Kidney tubule cell (primary cell): ENCODE results near the gene MSTN.
"Not testable (repeated sequence)": the region's sequence is repeated elsewhere in the genome, so short reads cannot be mapped to it uniquely, and the experiment has no call there.

ENCODE experiments used
- DNase-seq: peaks from one replicate; pipeline ENCODE4 v3.0.0-alpha.2; 2018; ENCODE audit warnings: low spot score

The MSTN gene

GRCh38 chr2:190063624-190064023 is 1.1 kb upstream of the MSTN start:
- no peak for DNase-seq

DNA sequence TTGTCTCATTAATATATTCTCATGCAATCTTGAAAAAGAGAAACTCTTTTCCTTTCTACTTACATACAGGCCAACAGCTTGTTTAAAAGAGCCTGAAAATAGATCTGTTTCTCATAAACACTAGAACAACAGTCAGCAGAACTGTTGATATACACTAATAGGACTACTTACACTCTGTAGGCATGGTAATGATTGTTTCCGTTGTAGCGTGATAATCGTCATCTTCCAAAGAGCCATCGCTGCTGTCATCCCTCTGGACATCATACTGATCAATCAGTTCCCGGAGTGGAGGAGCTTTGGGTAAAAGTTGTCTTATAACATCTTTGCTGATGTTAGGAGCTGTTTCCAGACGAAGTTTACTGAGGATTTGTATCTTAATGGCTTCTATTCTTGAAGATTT is 476 bp downstream of the MSTN start:
- no peak for DNase-seq

GRCh38 chr2:190060626-190061025 is 1.9 kb downstream of the MSTN start:
- no peak for DNase-seq

- no peak for DNase-seq
Observed at GRCh38 chr2:190060019-190060418, 2.5 kb downstream of the MSTN start.

DNA sequence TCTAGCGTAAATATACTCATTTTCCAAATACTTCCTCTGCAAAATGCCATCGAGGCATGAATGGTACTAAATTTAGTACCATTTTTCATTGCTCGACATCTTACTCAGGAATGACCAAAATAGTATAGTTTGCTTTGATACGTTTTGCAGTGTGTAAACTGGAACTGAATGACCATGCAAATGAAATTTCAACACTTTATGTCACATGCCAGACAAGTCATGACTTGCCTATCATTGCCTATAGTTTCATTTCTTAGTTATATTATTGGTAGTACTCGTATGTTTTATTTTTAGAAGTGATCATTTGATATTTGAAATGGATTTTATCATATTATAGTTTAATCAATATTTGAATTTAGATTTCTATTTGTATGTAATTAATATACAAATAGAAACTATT is 9.1 kb downstream of the MSTN start:
- no peak for DNase-seq

DNA sequence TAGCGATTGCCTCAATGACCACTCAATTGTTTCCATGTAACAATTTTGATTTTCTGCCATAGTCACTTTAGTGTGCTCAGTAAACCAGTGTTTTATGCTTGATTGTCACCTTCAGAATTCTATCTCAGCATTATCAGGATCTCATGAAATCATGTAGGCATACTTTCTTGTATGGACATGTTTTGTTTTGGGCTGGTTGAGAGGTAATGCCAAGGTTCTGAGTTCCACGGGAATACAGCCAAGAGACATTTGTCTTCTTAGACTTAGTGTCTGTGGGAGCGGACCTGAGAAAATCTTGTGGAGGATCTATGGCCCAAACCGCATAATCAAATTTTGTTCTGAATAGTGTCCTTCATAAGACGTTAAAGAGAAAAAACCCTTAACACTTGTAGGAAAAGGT is 10.2 kb downstream of the MSTN start:
- no peak for DNase-seq

GRCh38 chr2:190051223-190051622 is 11.3 kb downstream of the MSTN start:
- DNase-seq, result no peak

GRCh38 chr2:190050001-190050400 is 12.5 kb downstream of the MSTN start:
- DNase-seq, result no peak

DNA sequence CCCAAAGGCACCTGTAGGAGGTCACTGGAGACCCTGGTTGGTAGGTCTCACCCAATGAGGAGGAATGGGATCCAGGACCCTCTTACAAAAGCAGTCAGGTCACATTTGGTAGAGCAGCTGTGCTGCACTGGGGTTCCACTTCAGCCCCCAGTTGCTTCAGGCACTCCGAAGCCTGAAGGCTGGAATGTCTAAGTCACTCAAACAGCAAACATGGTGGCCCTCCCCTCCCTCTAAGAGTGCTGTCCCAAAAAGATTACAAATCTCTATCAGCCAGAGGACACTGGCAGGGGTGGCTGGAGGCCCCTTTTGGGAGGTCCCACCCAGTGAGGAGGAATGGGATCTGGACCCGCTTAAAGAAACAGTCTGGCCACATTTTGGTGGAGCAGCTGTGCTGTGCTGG is 17.7 kb downstream of the MSTN start:
- no peak for DNase-seq

DNA sequence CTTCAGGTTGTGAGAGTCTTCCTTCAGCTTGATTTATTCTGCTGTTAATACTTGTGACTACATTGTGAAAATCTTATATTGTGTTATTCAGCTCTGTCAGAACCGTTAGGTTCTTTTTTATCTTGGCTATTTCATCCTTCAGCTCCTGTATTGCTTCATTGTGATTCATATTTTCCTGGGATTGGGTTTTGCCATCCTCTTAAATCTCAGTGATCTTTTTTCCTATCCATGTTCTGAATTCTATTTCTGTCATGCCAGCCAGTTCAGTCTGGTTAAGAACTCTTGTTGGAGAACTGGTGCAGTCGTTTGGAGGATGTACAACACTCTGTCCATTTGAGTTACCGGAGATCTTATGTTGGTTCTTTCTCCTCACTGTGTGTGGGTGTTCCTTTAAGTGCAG is 19.1 kb downstream of the MSTN start:
- DNase-seq, result no peak

DNA sequence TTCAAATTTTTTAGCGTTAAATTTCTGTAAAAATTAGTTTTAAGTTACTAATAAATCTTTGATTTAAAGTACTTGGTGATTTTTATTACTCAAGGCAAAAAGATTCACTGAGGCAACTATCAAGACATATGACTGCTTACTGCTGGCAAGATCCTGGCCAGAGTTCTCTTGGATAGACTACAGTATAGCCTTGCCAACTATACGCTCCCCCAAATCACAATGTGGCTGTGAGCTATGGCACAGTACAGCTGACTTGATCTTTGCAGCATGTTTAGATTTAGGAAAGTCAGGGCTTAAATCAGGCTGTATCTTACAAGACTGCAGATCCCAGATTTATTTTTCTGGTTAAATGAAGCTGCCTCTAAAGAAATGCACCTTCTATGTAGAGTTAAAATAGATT is 26.5 kb downstream of the MSTN start:
- DNase-seq, result no peak

GRCh38 chr2:190034417-190034816 is 28.1 kb downstream of the MSTN start:
- not testable (repeated sequence) for DNase-seq

GRCh38 chr2:190031969-190032618 is 30.4 kb downstream of the MSTN start:
- DNase-seq, result no peak

DNA sequence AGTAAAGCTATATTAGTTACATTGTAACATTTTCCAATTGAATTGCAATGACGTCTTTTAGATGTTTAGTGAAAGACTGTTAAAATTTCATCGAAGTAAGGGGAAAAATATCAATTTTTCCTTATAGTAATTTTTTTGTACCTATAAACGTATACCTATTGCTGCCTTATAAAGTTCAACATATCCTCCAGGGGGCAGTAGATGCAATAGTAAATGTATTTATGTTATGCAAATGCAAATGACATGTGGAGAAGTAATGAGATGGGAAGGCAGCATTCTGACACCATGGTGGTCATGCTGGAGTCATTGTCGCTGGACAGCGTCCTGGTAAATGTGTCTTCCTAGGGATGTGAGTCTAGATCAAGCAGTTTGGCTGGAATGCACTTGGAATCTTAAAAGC is 38.7 kb downstream of the MSTN start:
- DNase-seq, result peak; percentile 54

GRCh38 chr2:190020720-190021119 is 41.8 kb downstream of the MSTN start:
- DNase-seq, result no peak

GRCh38 chr2:190017837-190018236 is 44.7 kb downstream of the MSTN start:
- DNase-seq, result no peak

- not testable (repeated sequence) for DNase-seq
Observed at GRCh38 chr2:190015969-190016368, 46.6 kb downstream of the MSTN start.
